ENCODE results near the gene DUSP2.

GRCh38 chr2:96112501-96113366, 32.5 kb downstream of the DUSP2 start:
- no peak for TF ChIP-seq CTCF (IDR thresholded peaks at IDR 0.05; ENCODE audit: low read length)
- TF ChIP-seq EZH2 (optimal IDR thresholded peaks at IDR 0.05; ENCODE audit: low read depth, low read length) = no peak
